NCI-H526 (cell line): ENCODE measurements around the gene PLEKHS1.
"Not testable (repeated sequence)": the region's sequence is repeated elsewhere in the genome, so short reads cannot be mapped to it uniquely, and the experiment has no call there.

Experiments used
- DNase-seq, 2 experiments: peaks; one replicate each; lab custom pipeline; 2025; lab: John Stamatoyannopoulos, UW

Gene PLEKHS1

DNA sequence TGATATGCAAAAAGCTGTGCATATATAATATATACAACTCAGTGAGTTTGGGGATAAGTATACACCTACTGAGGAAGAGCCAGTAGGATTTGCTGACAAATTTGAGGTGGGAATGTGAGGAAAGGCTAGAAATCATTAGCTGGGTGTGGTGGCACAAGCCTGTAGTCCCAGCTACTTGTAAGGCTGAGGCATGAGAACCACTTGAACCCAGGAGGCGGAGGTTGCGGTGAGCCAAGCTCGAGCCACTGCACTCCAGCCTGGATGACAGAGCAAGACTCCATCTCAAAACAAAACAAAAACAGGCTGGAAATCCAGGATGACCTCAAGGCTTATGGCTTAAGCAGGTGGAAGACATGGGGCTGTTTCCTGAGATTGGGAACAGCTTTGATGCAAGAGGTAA lies 10.6 kb upstream of the PLEKHS1 start:
- no peak for DNase-seq

DNA sequence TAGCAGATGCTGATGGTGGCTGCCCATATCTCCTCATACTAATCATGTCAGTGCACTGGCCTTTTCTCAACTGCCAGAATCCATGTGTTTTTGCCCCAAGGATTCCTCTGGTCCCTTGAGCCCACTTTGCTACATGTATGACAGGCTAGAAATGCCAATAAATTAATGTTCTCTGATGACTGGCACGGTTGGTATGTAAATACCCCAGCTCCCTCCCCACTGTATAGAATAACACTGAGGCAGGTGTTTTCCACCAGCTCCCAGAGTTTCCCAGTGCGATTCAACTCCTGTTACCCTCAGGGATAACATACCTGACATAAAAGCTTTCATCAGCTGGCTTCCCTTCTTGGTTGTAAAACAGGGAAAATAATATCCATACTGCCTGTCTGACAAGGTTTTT lies 9.0 kb upstream of the PLEKHS1 start:
- peak; percentile 43 to 70 for DNase-seq

DNA sequence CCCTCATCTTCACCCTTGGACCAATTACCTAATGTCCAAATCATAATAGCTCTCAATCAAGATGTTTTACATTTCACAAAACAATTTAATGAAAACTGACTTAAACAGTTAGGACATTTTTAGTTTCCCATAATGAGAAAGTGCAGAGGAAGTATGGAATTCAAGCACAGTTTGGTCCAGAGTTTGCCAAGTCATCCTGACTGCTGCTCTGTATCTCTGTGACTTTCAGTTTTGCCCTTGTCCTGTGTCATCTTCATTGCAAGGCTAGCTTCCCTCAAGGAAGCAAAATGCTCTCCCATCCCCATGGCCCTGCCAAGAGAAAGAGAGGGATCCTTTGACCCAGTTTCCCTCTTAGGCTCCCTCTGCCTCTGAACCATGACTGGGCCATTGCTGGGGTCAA lies 7.9 kb upstream of the PLEKHS1 start:
- no peak for DNase-seq

DNA sequence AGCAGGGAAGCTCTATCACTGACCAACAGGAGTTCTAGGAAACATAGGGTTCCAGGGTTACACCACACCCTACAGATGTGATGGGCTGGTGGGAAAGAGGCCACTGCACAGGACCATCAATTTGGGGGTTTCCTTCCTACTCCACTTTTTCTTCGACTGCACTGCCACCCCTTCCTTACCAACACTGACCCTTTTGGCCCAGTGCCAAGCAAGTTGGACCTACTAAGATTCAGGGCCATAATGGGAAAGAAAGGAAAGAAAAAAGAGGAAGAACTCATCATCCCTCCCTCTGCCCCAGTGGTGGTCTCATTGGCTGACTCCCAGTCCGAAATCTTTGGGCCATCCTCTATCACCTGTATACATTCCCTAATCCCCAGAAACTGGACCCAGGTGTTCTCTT lies 6.1 kb upstream of the PLEKHS1 start:
- no peak for DNase-seq

DNA sequence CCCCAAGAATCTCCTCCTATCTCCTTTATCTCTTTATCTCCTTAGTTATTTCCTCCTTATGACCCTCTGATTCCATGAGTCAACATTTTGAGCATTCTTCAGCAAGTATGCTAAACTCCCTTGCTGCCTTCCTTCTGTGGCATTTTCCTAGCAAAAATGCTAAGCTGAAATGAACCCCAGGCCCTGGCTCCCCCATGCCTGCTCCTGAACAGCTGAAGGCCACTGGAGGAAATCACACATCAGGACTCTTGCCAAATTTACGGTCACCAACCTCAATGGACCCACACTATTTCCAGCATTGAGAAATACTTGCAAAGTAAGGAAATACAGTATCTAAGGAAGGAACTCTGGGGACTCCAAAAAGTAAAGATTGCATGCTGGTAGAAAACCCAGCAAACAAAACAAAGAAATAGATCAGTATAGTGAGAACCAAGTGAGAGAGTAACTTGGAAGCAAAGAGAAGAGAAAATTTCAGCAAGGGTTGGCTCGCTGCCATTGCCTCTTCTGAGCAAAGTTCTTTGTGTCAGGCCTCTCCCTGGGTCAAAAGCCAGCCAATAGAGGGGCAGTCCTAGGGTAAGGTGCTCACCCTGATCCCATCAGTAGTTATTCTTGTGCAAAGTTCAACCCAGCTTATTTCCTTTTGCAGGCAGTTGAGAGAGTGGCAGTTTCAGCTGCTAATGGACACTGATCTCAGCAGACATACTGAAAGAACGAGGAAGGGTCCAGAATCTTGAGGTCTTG lies 5.1 kb upstream of the PLEKHS1 start:
- no peak for DNase-seq

DNA sequence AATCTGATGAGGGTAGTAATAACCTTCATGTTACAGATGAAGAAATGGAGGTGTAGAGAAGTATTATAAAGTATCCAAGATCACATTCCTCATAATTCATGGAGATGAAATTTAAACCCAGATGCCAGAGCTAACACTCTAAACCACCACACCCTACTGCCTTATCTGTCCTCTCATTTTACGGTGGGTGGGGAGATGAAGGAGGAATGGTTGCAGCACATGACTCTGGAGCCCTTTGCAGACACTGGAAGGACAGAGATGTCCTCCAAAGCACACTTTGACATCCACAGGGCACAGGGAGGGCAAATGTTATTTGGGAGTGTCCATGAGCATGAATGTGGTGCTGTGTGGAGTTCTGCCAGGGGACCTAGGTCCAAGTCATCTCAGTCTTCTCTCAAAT lies 1.1 kb downstream of the PLEKHS1 start:
- DNase-seq, result no peak

DNA sequence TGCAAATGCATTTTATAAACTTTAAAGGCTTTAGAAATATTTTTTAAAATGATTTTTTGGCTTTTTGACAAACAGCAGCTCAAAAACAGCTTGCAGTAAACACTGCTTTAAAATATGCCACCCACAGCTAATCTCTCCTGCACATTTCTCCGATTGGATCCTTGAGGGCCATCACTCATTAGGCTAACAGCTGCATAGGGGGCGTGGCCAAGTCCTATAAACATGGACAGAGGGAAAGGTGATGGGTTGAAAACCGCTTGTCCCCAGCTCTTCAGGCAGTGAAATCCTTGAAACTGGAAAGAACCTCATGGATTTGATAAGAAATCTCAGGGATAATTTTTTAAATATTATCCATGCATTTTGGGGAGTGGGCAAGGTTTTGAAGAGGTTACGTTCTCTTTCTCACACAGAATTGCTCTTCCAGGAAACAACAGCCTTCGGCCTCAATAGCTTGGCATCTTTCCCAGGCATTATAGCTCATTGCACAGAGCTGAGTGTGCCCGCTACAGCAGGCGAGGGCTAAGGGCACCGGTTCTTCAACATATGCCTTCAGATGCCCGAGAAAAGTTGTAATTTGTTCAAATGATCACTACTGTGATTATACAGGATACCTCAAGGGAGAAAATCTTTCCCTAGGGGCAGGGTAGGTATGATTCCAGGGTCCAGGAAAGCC lies 1.7 kb downstream of the PLEKHS1 start:
- peak in 1 of 2 experiments; percentile 6 for DNase-seq

DNA sequence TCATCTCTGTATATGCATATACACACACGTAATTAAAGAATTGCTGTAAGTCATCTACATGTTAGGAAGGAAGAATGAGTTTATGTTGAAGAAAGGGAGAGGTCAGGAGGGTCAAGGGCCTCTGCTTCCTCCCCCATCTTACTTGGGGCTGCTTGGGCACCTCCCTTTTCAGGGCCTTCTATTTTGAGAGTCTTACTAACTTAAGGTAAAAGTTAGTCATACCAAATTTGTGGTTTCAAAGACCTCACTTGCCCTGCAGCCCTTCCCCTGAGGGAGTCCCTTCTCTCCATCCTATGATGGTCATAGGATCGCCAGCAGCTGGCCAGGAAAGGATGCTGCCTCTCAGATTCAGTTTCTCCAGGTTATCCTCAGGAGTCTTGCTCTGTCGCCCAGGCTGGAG lies 2.6 kb downstream of the PLEKHS1 start:
- DNase-seq, result no peak

DNA sequence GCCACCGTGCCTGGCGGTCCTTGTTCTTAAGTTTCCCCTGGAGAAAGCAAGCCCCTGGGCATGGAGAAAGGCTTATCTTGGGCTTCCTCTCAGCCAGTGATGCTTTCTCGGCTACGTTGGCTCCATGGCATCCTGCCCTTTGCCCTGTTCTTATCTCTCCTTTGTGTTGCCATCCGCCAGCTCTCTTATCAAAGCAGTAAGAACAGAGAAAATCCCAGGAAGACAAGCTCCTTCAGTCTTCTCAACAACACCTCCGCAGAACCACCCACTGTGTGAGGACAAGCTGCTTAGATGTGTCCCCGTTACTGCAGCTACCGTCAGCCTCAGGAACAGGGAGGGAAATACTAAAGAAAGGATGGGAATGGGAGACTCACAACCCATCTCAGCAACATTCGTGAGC lies 3.3 kb downstream of the PLEKHS1 start:
- no peak for DNase-seq

DNA sequence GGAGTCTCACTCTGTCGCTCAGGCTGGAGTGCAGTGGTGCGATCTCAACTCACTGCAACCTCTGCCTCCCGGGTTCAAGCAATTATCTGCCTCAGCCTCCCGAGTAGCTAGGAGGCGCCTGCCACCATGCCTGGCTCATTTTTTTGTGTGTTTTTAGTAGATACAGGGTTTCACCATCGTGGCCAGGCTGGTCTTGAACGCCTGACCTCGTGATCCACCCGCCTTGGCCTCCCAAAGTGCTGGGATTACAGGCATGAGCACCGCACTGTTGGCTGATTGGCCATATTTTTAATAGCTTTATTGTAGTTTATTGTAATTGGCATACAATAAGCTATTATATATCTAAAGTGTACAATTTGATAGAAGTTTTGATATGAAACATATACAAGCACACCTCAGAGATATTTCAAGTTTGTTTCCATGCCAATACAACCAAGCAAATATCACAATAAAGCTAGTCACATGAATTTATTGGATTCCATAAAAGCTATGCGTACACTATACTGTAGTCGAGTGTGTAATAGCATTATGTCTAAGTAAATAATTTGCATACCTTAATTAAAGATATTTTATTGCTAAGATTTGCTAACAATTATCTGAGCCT lies 5.6 kb downstream of the PLEKHS1 start:
- no peak for DNase-seq

DNA sequence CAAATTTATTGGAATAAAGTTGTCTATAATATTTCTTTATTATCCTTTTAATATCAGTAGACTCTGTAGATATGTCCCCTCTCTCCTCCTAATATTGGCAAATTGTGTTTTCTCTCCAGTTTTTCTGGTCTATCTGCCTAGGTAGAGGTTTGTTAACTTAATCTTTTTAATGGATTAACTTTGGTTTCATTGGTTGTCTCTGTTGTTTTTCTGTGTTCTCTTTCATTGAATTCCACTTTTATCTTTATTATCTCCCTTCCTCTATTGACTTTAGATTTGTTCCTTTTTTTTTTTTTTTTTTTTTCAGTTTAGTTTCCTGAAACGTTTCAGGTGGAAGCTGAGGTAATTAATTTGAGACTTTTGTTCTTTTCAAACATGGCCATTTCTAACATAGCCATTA lies 10.6 kb downstream of the PLEKHS1 start:
- DNase-seq, result no peak

DNA sequence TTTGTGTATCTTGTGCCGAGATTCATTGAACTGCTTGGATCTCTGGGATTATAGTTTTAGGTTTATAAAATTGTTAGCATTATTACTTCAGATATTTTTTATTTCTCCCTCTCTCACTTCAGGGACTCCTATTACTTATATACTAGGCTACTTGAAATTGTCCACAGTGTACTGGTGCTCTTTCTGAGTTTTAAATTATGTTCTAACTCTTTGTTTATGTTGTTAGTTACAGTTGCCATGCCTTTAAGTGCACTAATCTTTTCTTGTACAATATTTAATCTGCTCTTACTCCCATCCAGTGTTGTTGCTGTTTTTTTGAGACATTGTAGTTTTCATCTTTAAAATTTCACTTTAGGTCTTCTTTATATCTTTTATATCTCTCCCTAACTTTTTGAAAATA lies 13.1 kb downstream of the PLEKHS1 start:
- no peak for DNase-seq

DNA sequence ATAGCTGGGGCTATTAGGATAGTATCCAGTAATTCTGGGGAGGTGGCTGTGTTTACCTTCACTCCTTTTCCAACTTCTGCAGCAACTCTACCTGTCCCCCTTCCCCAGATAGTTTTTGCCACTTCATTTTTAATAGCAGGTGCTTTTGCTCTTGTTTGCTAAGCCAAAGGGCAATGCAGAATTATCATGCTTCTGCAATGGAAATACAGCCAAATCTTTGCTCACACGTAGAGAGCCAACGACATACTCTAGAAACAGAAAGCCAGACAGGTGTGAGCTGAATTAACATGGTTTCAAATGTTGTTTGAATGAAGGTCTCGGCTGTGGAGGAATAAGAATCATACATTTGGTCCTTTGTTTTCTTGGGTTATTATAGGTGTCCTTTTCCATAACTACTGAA lies 14.4 kb downstream of the PLEKHS1 start:
- peak; percentile 33 to 45 for DNase-seq

DNA sequence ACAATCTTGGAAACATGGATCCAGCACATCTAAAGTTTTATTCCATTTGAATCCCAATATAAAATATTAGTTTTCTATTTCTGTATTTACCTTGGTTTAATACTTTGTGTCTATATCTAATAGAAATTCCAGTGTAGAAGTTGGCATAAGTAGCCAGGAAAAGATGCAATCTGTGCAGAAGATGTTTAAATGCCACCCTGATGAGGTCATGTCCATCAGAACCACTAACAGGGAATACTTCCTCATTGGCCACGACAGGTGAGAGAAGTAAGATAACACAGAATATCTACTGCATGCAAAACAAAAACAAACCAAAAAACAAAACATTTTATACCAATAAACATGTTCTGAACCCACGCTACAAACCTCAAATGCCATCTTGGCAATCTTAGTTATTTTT lies 15.7 kb downstream of the PLEKHS1 start:
- no peak for DNase-seq

DNA sequence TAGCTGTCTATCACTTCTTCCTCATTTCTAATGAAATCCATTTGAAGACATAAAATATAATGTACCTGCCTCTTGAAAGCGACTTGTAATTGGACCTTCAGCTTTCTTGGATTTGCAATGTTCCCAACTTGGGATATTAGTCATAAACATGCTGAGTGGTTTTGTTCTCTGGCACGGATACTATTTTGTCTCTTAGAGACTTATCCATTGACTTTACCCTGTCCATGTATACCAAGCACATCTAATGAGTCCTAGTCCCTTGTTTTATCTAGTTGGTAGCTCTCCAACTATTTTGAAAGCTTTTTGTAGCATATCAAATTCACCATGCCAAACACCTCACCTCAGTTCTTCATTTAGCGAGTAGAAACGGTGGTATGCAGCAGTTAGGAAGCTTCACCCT lies 18.9 kb downstream of the PLEKHS1 start:
- no peak for DNase-seq

DNA sequence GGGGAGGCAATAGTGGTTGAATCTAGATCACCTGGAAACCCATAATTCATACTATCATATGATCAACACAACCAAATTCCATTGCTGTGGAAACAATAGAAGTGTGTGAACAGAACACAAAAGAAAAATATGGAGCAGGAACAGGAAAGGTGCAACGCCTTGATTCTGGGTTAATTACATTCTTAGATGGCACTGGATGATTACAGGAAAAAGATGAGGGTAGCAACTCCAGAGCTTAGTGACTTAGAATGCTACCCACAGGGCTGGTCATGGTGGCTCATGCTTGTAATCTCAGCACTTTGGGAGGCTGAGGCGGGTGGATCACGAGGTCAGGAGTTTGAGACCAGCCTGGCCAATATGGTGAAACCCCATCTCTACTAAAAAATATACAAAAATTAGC lies 19.6 kb downstream of the PLEKHS1 start:
- DNase-seq, result not testable (repeated sequence)

DNA sequence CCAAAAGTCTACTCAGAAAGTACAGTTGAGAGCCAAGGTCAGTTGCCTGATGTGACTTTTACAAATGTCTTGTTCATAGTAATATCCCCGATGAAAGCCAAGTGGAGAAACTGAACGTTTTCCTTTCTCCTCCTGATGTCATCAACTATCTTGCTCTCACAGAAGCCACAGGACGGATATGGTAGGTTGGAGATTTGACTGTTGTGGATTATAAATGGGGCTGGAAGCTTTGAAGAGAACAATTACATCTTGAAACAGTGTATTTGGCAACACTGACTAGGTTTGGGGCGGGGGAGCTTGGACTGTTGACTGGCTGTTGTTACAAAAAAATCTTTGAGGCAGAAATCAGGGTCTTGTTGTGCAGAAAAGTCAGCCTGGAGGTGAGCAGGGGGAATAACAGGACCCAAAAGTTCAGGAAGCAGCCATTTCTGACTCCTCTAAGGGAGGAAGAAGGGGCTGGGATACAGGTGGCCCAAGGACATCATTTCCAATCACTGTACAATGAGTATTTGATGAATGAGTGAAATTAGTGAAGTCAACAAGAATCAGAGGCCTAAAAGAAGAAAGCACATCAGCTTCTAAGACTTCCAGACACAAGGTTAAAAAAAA lies 24.3 kb downstream of the PLEKHS1 start:
- no peak for DNase-seq

DNA sequence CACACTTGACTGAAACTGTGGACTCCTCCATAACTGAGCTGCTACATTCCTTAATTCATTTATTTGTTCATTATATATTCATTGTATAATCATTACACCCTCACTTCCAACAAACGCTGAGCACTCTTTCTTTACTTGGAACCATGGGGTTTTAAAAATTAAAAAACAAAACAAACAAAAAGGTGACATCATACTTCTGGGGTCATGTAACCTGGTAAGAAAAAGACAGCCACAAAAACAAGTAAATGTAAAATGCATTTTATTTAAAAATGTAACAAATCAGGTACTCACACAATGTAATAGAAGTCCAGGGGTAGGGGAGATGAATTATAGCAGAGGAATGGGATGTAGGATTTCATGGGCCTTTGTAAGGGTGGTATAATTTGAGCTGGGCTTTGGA lies 25.1 kb downstream of the PLEKHS1 start:
- DNase-seq, result no peak

DNA sequence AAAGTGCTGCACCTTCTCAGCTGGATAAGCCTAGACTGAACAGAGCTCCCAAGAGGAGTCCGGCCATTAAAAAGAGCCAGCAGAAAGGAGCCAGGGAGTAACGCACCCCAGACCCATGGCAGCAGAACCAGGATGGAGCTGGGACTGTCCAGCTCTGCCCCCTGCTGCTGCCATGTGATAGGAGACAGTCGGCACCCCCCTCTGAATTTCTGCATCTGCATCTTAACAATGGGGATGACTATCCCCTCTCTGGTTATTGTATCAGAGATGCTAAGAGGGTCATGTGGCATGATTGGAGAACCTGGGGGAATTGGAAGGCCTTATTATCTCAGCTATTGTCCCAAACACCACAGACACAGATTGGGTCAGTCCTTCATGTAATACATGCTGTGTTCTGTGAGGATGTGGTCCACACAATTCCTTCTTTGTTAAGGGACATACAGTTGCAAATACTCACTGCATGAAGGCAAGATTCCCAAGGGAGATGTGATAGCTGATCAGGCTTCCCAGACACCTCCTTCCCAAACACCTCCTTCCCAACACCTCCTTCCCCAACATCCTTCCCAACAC lies 29.3 kb downstream of the PLEKHS1 start:
- DNase-seq, result peak in 1 of 2 experiments; percentile 46

DNA sequence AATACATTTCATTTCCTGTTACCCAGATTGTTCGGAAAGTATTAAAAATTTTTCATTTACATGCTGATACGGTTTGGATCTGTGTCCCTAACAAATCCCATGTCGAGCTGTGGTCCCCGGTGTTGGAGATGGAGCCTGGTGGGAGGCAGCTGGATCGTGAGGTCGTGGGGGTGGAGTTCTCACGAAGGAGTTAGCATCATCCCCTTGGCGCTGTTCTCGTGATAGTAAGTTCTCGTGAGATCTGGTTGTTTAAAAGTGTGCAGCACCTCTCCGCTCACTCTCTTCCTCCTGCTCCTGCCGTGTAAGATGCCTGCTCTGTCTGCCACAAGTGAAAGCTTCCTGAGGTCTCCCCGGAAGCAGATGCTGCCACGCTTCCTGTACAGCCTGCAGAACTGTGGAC lies 30.9 kb downstream of the PLEKHS1 start:
- DNase-seq, result no peak

DNA sequence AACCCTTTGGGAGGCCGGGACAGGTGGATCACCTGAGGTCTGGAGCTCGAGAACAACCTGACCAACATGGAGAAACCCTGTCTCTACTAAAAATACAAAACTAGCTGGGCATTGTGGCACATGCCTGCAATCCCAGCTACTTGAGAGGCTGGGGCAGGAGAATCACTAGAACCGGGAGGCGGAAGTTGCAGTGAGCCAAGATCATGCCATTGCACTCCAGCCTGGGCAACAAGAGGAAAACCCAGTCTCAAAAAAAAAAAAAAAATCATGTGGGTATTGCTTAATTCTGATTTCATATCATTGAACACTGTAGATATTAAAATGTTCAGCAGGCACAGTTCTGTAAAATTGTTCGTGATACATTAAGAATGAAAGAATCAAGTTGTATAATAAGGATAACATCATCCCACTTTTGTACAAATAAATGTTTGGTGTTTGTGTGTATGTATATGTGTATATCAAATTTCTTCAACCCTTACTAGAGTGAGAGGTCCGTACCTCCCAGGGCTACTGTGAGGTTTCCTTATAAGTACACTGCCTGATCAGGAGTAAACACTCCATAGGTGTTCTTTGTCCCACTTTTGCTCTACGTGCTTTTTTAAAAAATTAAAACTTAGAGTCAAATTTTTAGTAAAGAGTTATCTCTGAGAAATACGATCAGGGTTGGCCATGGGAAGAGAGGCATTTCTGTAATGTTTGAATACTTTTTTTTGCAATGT lies 31.7 kb downstream of the PLEKHS1 start:
- no peak for DNase-seq

DNA sequence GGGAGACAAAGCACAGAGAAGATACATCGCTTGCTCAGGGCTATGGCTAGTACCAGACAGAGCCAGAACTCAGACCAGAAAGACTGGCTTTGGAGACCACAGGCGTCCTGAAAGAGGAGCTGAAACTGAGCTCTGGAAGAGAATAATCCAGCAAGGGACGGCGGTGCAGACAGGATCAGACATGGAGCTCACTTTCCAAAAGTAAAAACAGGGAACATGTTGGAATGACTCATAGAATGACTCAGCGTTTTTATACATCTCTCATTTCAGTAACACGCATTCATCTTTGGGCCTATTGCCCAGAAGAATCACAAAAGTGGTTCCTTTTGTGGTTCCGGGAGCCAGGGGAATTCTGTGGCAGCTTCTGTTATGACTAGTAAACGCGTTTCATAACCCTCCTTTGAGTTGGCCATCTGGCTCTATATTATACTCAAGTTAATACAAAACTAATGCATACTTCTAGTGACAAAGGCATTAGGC lies 37.2 kb downstream of the PLEKHS1 start:
- no peak for DNase-seq
